Measurements from ENCODE around the gene PPID.

DNA sequence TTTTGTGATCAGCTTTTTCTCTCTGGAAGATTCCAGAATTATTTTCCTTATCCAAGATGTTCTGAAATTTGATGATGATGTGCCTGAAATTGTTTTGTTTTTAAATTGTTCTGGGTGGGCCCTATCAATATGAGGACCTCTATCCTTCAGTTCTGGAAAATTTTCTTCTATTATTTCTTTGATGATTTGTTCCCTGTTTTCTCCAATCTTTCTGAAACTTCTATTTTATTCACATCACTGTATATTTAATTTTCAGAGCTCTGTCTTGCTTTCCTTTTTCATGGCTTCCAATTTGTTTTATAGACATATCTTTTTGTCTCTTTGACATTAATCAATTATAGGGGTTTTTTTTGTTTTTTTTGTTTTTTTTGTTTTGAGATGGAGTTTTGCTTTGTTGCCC lies 33.4 kb upstream of the PPID start:
- TF ChIP-seq, protein P1, sequence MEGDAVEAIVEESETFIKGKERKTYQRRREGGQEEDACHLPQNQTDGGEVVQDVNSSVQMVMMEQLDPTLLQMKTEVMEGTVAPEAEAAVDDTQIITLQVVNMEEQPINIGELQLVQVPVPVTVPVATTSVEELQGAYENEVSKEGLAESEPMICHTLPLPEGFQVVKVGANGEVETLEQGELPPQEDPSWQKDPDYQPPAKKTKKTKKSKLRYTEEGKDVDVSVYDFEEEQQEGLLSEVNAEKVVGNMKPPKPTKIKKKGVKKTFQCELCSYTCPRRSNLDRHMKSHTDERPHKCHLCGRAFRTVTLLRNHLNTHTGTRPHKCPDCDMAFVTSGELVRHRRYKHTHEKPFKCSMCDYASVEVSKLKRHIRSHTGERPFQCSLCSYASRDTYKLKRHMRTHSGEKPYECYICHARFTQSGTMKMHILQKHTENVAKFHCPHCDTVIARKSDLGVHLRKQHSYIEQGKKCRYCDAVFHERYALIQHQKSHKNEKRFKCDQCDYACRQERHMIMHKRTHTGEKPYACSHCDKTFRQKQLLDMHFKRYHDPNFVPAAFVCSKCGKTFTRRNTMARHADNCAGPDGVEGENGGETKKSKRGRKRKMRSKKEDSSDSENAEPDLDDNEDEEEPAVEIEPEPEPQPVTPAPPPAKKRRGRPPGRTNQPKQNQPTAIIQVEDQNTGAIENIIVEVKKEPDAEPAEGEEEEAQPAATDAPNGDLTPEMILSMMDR (IDR thresholded peaks at IDR 0.05) = no peak
- TF ChIP-seq POLR2AphosphoS5 (IDR thresholded peaks at IDR 0.05; ENCODE audit: low read depth, low read length) = no peak
- TF ChIP-seq, protein P2, sequence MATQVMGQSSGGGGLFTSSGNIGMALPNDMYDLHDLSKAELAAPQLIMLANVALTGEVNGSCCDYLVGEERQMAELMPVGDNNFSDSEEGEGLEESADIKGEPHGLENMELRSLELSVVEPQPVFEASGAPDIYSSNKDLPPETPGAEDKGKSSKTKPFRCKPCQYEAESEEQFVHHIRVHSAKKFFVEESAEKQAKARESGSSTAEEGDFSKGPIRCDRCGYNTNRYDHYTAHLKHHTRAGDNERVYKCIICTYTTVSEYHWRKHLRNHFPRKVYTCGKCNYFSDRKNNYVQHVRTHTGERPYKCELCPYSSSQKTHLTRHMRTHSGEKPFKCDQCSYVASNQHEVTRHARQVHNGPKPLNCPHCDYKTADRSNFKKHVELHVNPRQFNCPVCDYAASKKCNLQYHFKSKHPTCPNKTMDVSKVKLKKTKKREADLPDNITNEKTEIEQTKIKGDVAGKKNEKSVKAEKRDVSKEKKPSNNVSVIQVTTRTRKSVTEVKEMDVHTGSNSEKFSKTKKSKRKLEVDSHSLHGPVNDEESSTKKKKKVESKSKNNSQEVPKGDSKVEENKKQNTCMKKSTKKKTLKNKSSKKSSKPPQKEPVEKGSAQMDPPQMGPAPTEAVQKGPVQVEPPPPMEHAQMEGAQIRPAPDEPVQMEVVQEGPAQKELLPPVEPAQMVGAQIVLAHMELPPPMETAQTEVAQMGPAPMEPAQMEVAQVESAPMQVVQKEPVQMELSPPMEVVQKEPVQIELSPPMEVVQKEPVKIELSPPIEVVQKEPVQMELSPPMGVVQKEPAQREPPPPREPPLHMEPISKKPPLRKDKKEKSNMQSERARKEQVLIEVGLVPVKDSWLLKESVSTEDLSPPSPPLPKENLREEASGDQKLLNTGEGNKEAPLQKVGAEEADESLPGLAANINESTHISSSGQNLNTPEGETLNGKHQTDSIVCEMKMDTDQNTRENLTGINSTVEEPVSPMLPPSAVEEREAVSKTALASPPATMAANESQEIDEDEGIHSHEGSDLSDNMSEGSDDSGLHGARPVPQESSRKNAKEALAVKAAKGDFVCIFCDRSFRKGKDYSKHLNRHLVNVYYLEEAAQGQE (IDR thresholded peaks at IDR 0.05; ENCODE audit: insufficient read depth in 1 of 2, low read depth in 2 of 2, low read length in 1 of 2) = no peak

Data from Panc1 (cell line).